ENCODE data around the gene NPR2.

NPR2 gene

GRCh38 chr9:35852267-35852815 is 61.0 kb downstream of the NPR2 start:
- H3K27ac ChIP-seq, result no peak overlapping the region
- no peaks in the 10 kb centered on the region for H3K27me3 ChIP-seq (replicated peaks)
- TF ChIP-seq CTCF (IDR thresholded peaks at IDR 0.05; ENCODE audit: low read depth, low read length, missing control alignments), result no peak
- H3K4me3 ChIP-seq (ENCODE audit: low read depth, low read length), result no peak overlapping the region
- DNase-seq, result no peak
- H3K36me3 ChIP-seq (replicated peaks), result no peaks in the 10 kb centered on the region
- in situ Hi-C loops (cut with HindIII; ENCODE audit: low pct_ligation_motif_present, low sequenced_read_pairs), result no loop called here

- Histone ChIP-seq H3K36me3 (replicated peaks) (no peaks in the 10 kb centered on the region), H3K4me3 (ENCODE audit: low read depth, low read length) (no peak overlapping the region), H3K27me3 (replicated peaks) (no peaks in the 10 kb centered on the region), H3K27ac (no peak overlapping the region)
- TF ChIP-seq CTCF (IDR thresholded peaks at IDR 0.05; ENCODE audit: low read depth, low read length, missing control alignments), result no peak
- DNase-seq, result no peak
- in situ Hi-C loops (cut with HindIII; ENCODE audit: low pct_ligation_motif_present, low sequenced_read_pairs), result no loop called here
Measured at GRCh38 chr9:35852876-35853865, 61.8 kb downstream of the NPR2 start.

- TF ChIP-seq CTCF (IDR thresholded peaks at IDR 0.05; ENCODE audit: low read depth, low read length, missing control alignments), result no peak
- Histone ChIP-seq H3K27ac (no peak overlapping the region), H3K4me3 (ENCODE audit: low read depth, low read length) (no peak overlapping the region), H3K36me3 (replicated peaks) (no peaks in the 10 kb centered on the region), H3K27me3 (replicated peaks) (no peaks in the 10 kb centered on the region)
- in situ Hi-C loops (cut with HindIII; ENCODE audit: low pct_ligation_motif_present, low sequenced_read_pairs), result no loop called here
- no peak for DNase-seq
Measured at GRCh38 chr9:35854091-35854762, 62.8 kb downstream of the NPR2 start.

- in situ Hi-C loops (cut with HindIII; ENCODE audit: low pct_ligation_motif_present, low sequenced_read_pairs), result no loop called here
- Histone ChIP-seq H3K27me3 (replicated peaks) (no peaks in the 10 kb centered on the region), H3K27ac (no peak overlapping the region), H3K36me3 (replicated peaks) (no peaks in the 10 kb centered on the region), H3K4me3 (ENCODE audit: low read depth, low read length) (no peak overlapping the region)
- TF ChIP-seq CTCF (IDR thresholded peaks at IDR 0.05; ENCODE audit: low read depth, low read length, missing control alignments), result no peak
- DNase-seq, result no peak
Measured at GRCh38 chr9:35856206-35856605, 64.8 kb downstream of the NPR2 start.

- Histone ChIP-seq H3K36me3 (replicated peaks) (no peaks in the 10 kb centered on the region), H3K27ac (no peak overlapping the region), H3K27me3 (replicated peaks) (peaks cover 1% of the 10 kb centered on the region), H3K4me3 (ENCODE audit: low read depth, low read length) (no peak overlapping the region)
- no peak for TF ChIP-seq CTCF (IDR thresholded peaks at IDR 0.05; ENCODE audit: low read depth, low read length, missing control alignments)
- in situ Hi-C loops (cut with HindIII; ENCODE audit: low pct_ligation_motif_present, low sequenced_read_pairs), result no loop called here
- DNase-seq, result no peak
Measured at GRCh38 chr9:35856882-35857281, 65.5 kb downstream of the NPR2 start.
